IPS-18a (cell line): ENCODE measurements around the gene IFFO2.
A peak's percentile ranks its signal among the peaks of the same experiment; 100 is the strongest.

Experiments
- H3K27ac ChIP-seq: one replicate; pipeline ENCODE4 v1.5.1; 2013; ENCODE audit warnings: low read length
- H3K27me3 ChIP-seq: one replicate; pipeline ENCODE4 v1.6.1; 2013; ENCODE audit warnings: mild to moderate bottlenecking, low read length; ENCODE audit not compliant: control insufficient read depth, insufficient read depth
- H3K36me3 ChIP-seq: one replicate; pipeline ENCODE4 v1.6.1; 2013; ENCODE audit warnings: low read depth, low read length; ENCODE audit not compliant: control insufficient read depth
- H3K4me1 ChIP-seq: one replicate; pipeline ENCODE4 v1.6.1; 2013; ENCODE audit warnings: low read depth, low read length; ENCODE audit not compliant: control insufficient read depth
- H3K4me3 ChIP-seq: one replicate; pipeline ENCODE4 v1.5.1; 2013; ENCODE audit warnings: low read length
- H3K9ac ChIP-seq: one replicate; pipeline ENCODE4 v1.6.1; 2013; ENCODE audit warnings: mild to moderate bottlenecking, low read length, moderate library complexity
- H3K9me3 ChIP-seq: one replicate; pipeline ENCODE4 v1.6.1; 2013; ENCODE audit warnings: low read depth, low read length; ENCODE audit not compliant: control insufficient read depth

IFFO2 gene

GRCh38 chr1:18956193-18957135, at the start of gene IFFO2:
IFFO2 (minus strand) TSS chr1:18956676; CDS start chr1:18956332, 344 bp downstream.
- Histone ChIP-seq H3K4me3 (peak within 1 kb of the TSS; percentile 75), H3K4me1 (no peaks in the 10 kb centered on the region), H3K27ac (no peak within 1 kb of the TSS), H3K9me3 (no peaks in the 10 kb centered on the region), H3K9ac (no peak within 1 kb of the TSS), H3K36me3 (no peaks in the 10 kb centered on the region), H3K27me3 (peaks cover 43% of the 10 kb centered on the region)

- Histone ChIP-seq H3K9ac (no peak overlapping the region), H3K36me3 (no peaks in the 10 kb centered on the region), H3K27ac (no peak overlapping the region), H3K4me3 (no peak overlapping the region), H3K4me1 (no peaks in the 10 kb centered on the region), H3K9me3 (no peaks in the 10 kb centered on the region), H3K27me3 (no peaks in the 10 kb centered on the region)
Observed at GRCh38 chr1:19006000-19006399, 49.5 kb upstream of the IFFO2 start.

GRCh38 chr1:19003371-19004290, 47.2 kb upstream of the IFFO2 start:
- Histone ChIP-seq H3K27ac (no peak overlapping the region), H3K4me1 (no peaks in the 10 kb centered on the region), H3K9ac (no peak overlapping the region), H3K27me3 (no peaks in the 10 kb centered on the region), H3K4me3 (no peak overlapping the region), H3K36me3 (no peaks in the 10 kb centered on the region), H3K9me3 (no peaks in the 10 kb centered on the region)

- Histone ChIP-seq H3K4me3 (no peak overlapping the region), H3K4me1 (no peaks in the 10 kb centered on the region), H3K36me3 (no peaks in the 10 kb centered on the region), H3K9me3 (no peaks in the 10 kb centered on the region), H3K27me3 (no peaks in the 10 kb centered on the region), H3K9ac (no peak overlapping the region), H3K27ac (no peak overlapping the region)
Observed at GRCh38 chr1:19000065-19000464, 43.6 kb upstream of the IFFO2 start.

- no peak overlapping the region for H3K9ac ChIP-seq
- H3K27me3 ChIP-seq, result no peaks in the 10 kb centered on the region
- H3K27ac ChIP-seq, result no peak overlapping the region
- no peaks in the 10 kb centered on the region for H3K4me1 ChIP-seq
- no peak overlapping the region for H3K4me3 ChIP-seq
- H3K9me3 ChIP-seq, result no peaks in the 10 kb centered on the region
- H3K36me3 ChIP-seq, result no peaks in the 10 kb centered on the region
Observed at GRCh38 chr1:18999359-18999758, 42.9 kb upstream of the IFFO2 start.

GRCh38 chr1:18998016-18998724, 41.7 kb upstream of the IFFO2 start:
- no peaks in the 10 kb centered on the region for H3K9me3 ChIP-seq
- H3K4me1 ChIP-seq, result no peaks in the 10 kb centered on the region
- H3K27me3 ChIP-seq, result no peaks in the 10 kb centered on the region
- H3K4me3 ChIP-seq, result no peak overlapping the region
- no peak overlapping the region for H3K27ac ChIP-seq
- no peak overlapping the region for H3K9ac ChIP-seq
- no peaks in the 10 kb centered on the region for H3K36me3 ChIP-seq

- H3K4me3 ChIP-seq, result no peak overlapping the region
- H3K9me3 ChIP-seq, result no peaks in the 10 kb centered on the region
- H3K36me3 ChIP-seq, result no peaks in the 10 kb centered on the region
- H3K9ac ChIP-seq, result no peak overlapping the region
- H3K27ac ChIP-seq, result no peak overlapping the region
- H3K4me1 ChIP-seq, result no peaks in the 10 kb centered on the region
- no peaks in the 10 kb centered on the region for H3K27me3 ChIP-seq
Observed at GRCh38 chr1:18997508-18997907, 41.0 kb upstream of the IFFO2 start.

- H3K4me1 ChIP-seq, result no peaks in the 10 kb centered on the region
- no peak overlapping the region for H3K27ac ChIP-seq
- H3K9ac ChIP-seq, result no peak overlapping the region
- no peaks in the 10 kb centered on the region for H3K9me3 ChIP-seq
- H3K36me3 ChIP-seq, result no peaks in the 10 kb centered on the region
- no peak overlapping the region for H3K4me3 ChIP-seq
- H3K27me3 ChIP-seq, result no peaks in the 10 kb centered on the region
Observed at GRCh38 chr1:18996548-18997177, 40.2 kb upstream of the IFFO2 start.

- H3K4me3 ChIP-seq, result no peak overlapping the region
- no peaks in the 10 kb centered on the region for H3K9me3 ChIP-seq
- no peaks in the 10 kb centered on the region for H3K4me1 ChIP-seq
- no peak overlapping the region for H3K27ac ChIP-seq
- no peaks in the 10 kb centered on the region for H3K27me3 ChIP-seq
- H3K9ac ChIP-seq, result no peak overlapping the region
- H3K36me3 ChIP-seq, result no peaks in the 10 kb centered on the region
Observed at GRCh38 chr1:18994381-18994780, 37.9 kb upstream of the IFFO2 start.

GRCh38 chr1:18992646-18993045, 36.2 kb upstream of the IFFO2 start:
- Histone ChIP-seq H3K9me3 (no peaks in the 10 kb centered on the region), H3K36me3 (no peaks in the 10 kb centered on the region), H3K9ac (no peak overlapping the region), H3K4me1 (no peaks in the 10 kb centered on the region), H3K27ac (no peak overlapping the region), H3K27me3 (no peaks in the 10 kb centered on the region), H3K4me3 (no peak overlapping the region)

- Histone ChIP-seq H3K4me1 (no peaks in the 10 kb centered on the region), H3K4me3 (no peak overlapping the region), H3K36me3 (no peaks in the 10 kb centered on the region), H3K9ac (no peak overlapping the region), H3K27ac (no peak overlapping the region), H3K9me3 (no peaks in the 10 kb centered on the region), H3K27me3 (no peaks in the 10 kb centered on the region)
Observed at GRCh38 chr1:18991585-18991984, 35.1 kb upstream of the IFFO2 start.
